Upper lobe of right lung (tissue), 1 donor: ENCODE data around the gene IFFO2. TPM values are rescaled to one million over a fixed set of nuclear protein-coding genes. Genes with fewer than 3 reads are reported as not detected.

Source experiments
- ATAC-seq: fragments of 200-7000 bp; cut with Tn5 transposase; one replicate; pipeline ENCODE4 v1.9.1; 2020; ENCODE audit warnings: mild to moderate bottlenecking, moderate library complexity
- DNase-seq: peaks from one replicate; pipeline ENCODE4 v3.0.0-alpha.2; 2020
- H3K27ac ChIP-seq: fragments of 200-600 bp; one replicate; pipeline ENCODE4 v1.8.0; 2022
- H3K27me3 ChIP-seq: fragments of 200-600 bp; one replicate; pipeline ENCODE4 v1.8.0; 2022; ENCODE audit warnings: mild to moderate bottlenecking
- H3K36me3 ChIP-seq: fragments of 200-600 bp; one replicate; pipeline ENCODE4 v1.8.0; 2022
- H3K4me1 ChIP-seq: fragments of 200-600 bp; one replicate; pipeline ENCODE4 v1.8.0; 2022
- H3K4me3 ChIP-seq: fragments of 200-600 bp; one replicate; pipeline ENCODE4 v1.8.0; 2022; ENCODE audit warnings: mild to moderate bottlenecking
- H3K9me3 ChIP-seq: fragments of 200-600 bp; one replicate; pipeline ENCODE4 v1.8.0; 2022
- CTCF ChIP-seq: fragments of 200-600 bp; IDR thresholded peaks from one replicate; pipeline ENCODE4 v1.8.0; 2022; ENCODE audit warnings: antibody characterized with exemption
- intact Hi-C: fragments of 100-400 bp; cut with DNase I; formaldehyde crosslinking; loops from one replicate; pipeline ENCODE4 v1.11.0; 2022
- total RNA-seq: library from RNA; stranded (reverse); fragmentation: NEBNext Ultra II Directional; extraction: Animal tissue kit (Norgen Biotek cat#: 25700); gene quantifications from one replicate; pipeline ENCODE4 v1.2.1, GENCODE V29; 2021
- donor health status: DM: no; HTN: yes; CAD: no; lungs with severe emphysema.

The IFFO2 gene
- total RNA-seq, 1 donor from 2014 or later = 15.4 TPM

GRCh38 chr1:18927082-18927653 is 29.3 kb downstream of the IFFO2 start:
- no peaks in the 10 kb centered on the region for H3K36me3 ChIP-seq
- no peaks in the 10 kb centered on the region for H3K27me3 ChIP-seq
- intact Hi-C loops = no loop called here
- ATAC-seq (no peak), DNase-seq (no peak)
- no peaks in the 10 kb centered on the region for H3K9me3 ChIP-seq
- H3K27ac ChIP-seq = peak overlapping the region; percentile 84
- peak overlapping the region; percentile 19 for H3K4me3 ChIP-seq
- no peak for TF ChIP-seq CTCF
- peaks cover 72% of the 10 kb centered on the region for H3K4me1 ChIP-seq

GRCh38 chr1:18926315-18927081 is 30.0 kb downstream of the IFFO2 start:
- Histone ChIP-seq H3K27ac (peak overlapping the region; percentile 84), H3K9me3 (no peaks in the 10 kb centered on the region), H3K36me3 (no peaks in the 10 kb centered on the region), H3K27me3 (no peaks in the 10 kb centered on the region), H3K4me3 (peak overlapping the region; percentile 19), H3K4me1 (peaks cover 72% of the 10 kb centered on the region)
- DNase-seq (no peak), ATAC-seq (peak; percentile 75)
- no peak for TF ChIP-seq CTCF
- intact Hi-C loops = no loop called here

- DNase-seq (no peak), ATAC-seq (no peak)
- intact Hi-C loops = no loop called here
- Histone ChIP-seq H3K4me3 (no peak overlapping the region), H3K36me3 (peaks cover 5% of the 10 kb centered on the region), H3K4me1 (peaks cover 71% of the 10 kb centered on the region), H3K27ac (no peak overlapping the region), H3K9me3 (no peaks in the 10 kb centered on the region), H3K27me3 (no peaks in the 10 kb centered on the region)
- TF ChIP-seq CTCF = no peak
Observed at GRCh38 chr1:18925279-18925678, 31.2 kb downstream of the IFFO2 start.

GRCh38 chr1:18924221-18924691 is 32.2 kb downstream of the IFFO2 start:
- H3K27me3 ChIP-seq = no peaks in the 10 kb centered on the region
- peak overlapping the region; percentile 78 for H3K27ac ChIP-seq
- H3K4me3 ChIP-seq = no peak overlapping the region
- TF ChIP-seq CTCF = no peak
- ATAC-seq = peak; percentile 4
- DNase-seq = no peak
- no peaks in the 10 kb centered on the region for H3K9me3 ChIP-seq
- intact Hi-C loops = no loop called here
- peaks cover 66% of the 10 kb centered on the region for H3K4me1 ChIP-seq
- H3K36me3 ChIP-seq = peaks cover 7% of the 10 kb centered on the region

GRCh38 chr1:18923756-18924211 is 32.7 kb downstream of the IFFO2 start:
- Histone ChIP-seq H3K9me3 (no peaks in the 10 kb centered on the region), H3K27me3 (no peaks in the 10 kb centered on the region), H3K4me1 (peaks cover 61% of the 10 kb centered on the region), H3K36me3 (peaks cover 7% of the 10 kb centered on the region), H3K4me3 (no peak overlapping the region), H3K27ac (peak overlapping the region; percentile 78)
- no peak for TF ChIP-seq CTCF
- no peak for DNase-seq
- intact Hi-C loops = no loop called here
- ATAC-seq = no peak
